Parathyroid adenoma (tissue), 2 donors: ENCODE measurements around the gene THEMIS.
"Not testable (repeated sequence)": the region's sequence is repeated elsewhere in the genome, so short reads cannot be mapped to it uniquely, and the experiment has no call there.

Experiments used
- H2AFZ ChIP-seq: fragments of 300-600 bp; sonication (generic); one replicate; pipeline ENCODE4 v1.7.0; 2017; ENCODE audit warnings: antibody characterized with exemption, mild to moderate bottlenecking
- H3K27ac ChIP-seq: fragments of 300-600 bp; sonication (generic); one replicate; pipeline ENCODE4 v1.7.0; 2017
- H3K27me3 ChIP-seq: fragments of 300-600 bp; sonication (generic); one replicate; pipeline ENCODE4 v1.7.0; 2017; ENCODE audit warnings: low read length; ENCODE audit not compliant: control insufficient read depth, insufficient read depth
- H3K36me3 ChIP-seq: fragments of 300-600 bp; sonication (generic); one replicate; pipeline ENCODE4 v1.7.0; 2017; ENCODE audit warnings: low read length; ENCODE audit not compliant: control insufficient read depth, insufficient read depth
- H3K4me1 ChIP-seq: fragments of 300-600 bp; sonication (generic); one replicate; pipeline ENCODE4 v1.7.0; 2017; ENCODE audit warnings: control low read depth
- H3K4me2 ChIP-seq: fragments of 300-600 bp; sonication (generic); one replicate; pipeline ENCODE4 v1.7.0; 2017; ENCODE audit warnings: low read length
- H3K4me3 ChIP-seq: fragments of 300-600 bp; sonication (generic); one replicate; pipeline ENCODE4 v1.7.0; 2017; ENCODE audit warnings: low read depth, low read length
- H3K79me2 ChIP-seq: fragments of 300-600 bp; sonication (generic); one replicate; pipeline ENCODE4 v1.7.0; 2017; ENCODE audit warnings: control low read depth
- H3K9ac ChIP-seq: fragments of 300-600 bp; sonication (generic); one replicate; pipeline ENCODE4 v1.7.0; 2017; ENCODE audit warnings: mild to moderate bottlenecking
- H3K9me3 ChIP-seq: fragments of 300-600 bp; sonication (generic); one replicate; pipeline ENCODE4 v1.7.0; 2017; ENCODE audit warnings: low read length; ENCODE audit not compliant: control insufficient read depth
- TF ChIP-seq, protein P1 (sequence below): fragments of 300-600 bp; sonication (generic); IDR thresholded peaks from one replicate; pipeline ENCODE4 v1.7.0; 2017; ENCODE audit warnings: antibody characterized with exemption, mild to moderate bottlenecking
- donor health status: primary hyperparathyroidism.

Gene THEMIS

DNA sequence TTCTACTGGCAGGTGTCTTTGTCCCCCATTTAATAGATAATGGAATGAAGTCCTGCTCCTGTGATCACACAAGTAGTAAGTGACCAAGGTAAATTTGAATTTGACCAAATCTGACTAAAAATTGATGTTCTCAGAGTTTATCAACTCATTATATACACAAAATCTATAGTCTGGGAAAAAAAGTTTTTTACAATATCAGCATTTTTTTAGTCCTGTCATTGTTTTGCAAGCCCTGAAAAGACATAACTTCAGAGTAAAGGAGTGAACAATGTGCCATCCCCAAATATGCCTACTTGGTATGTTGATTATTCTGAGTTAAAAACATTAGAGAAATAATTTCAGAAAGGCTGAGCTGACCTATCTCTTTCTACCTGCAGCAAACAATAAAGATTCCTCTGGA, 209.7 kb downstream of the THEMIS start:
- Histone ChIP-seq H3K79me2 (no peaks in the 10 kb centered on the region), H3K4me1 (no peaks in the 10 kb centered on the region), H3K4me3 (no peak overlapping the region), H3K4me2 (no peak overlapping the region), H3K27me3 (no peaks in the 10 kb centered on the region), H2AFZ (no peak overlapping the region), H3K36me3 (no peaks in the 10 kb centered on the region), H3K9me3 (no peaks in the 10 kb centered on the region), H3K9ac (no peak overlapping the region), H3K27ac (no peak overlapping the region)
- TF ChIP-seq, protein P1, sequence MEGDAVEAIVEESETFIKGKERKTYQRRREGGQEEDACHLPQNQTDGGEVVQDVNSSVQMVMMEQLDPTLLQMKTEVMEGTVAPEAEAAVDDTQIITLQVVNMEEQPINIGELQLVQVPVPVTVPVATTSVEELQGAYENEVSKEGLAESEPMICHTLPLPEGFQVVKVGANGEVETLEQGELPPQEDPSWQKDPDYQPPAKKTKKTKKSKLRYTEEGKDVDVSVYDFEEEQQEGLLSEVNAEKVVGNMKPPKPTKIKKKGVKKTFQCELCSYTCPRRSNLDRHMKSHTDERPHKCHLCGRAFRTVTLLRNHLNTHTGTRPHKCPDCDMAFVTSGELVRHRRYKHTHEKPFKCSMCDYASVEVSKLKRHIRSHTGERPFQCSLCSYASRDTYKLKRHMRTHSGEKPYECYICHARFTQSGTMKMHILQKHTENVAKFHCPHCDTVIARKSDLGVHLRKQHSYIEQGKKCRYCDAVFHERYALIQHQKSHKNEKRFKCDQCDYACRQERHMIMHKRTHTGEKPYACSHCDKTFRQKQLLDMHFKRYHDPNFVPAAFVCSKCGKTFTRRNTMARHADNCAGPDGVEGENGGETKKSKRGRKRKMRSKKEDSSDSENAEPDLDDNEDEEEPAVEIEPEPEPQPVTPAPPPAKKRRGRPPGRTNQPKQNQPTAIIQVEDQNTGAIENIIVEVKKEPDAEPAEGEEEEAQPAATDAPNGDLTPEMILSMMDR = no peak

GRCh38 chr6:127690588-127690987, 210.3 kb downstream of the THEMIS start:
- no peak overlapping the region for H3K27ac ChIP-seq
- no peaks in the 10 kb centered on the region for H3K36me3 ChIP-seq

DNA sequence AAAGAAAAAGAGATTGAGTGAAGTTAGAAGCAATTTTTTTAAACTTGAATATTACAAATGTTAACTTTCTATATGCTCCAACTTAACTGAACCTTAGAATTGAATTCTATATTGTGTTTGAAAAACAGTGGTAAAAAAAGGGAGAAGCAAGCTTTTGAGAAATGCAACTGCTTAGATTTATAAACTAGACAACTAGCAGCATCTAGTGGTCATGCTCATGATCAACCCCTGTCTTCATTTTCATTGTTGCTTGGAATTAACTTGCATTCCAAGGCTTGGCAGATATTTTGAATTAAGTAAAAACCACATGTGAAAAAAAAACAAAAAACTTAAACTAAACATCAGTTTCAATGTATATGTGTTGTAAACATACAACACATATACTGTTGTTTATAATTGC, 210.8 kb downstream of the THEMIS start:
- TF ChIP-seq, protein P1 = no peak
- Histone ChIP-seq H3K27ac (no peak overlapping the region), H3K9me3 (no peaks in the 10 kb centered on the region), H3K36me3 (no peaks in the 10 kb centered on the region), H3K4me3 (no peak overlapping the region), H3K4me1 (no peaks in the 10 kb centered on the region), H3K27me3 (no peaks in the 10 kb centered on the region), H3K79me2 (no peaks in the 10 kb centered on the region), H2AFZ (no peak overlapping the region), H3K4me2 (no peak overlapping the region), H3K9ac (no peak overlapping the region)

More at GRCh38 chr6:127690588-127690987, 210.3 kb downstream of the THEMIS start:
- no peak overlapping the region for H3K4me3 ChIP-seq
- H3K27me3 ChIP-seq = no peaks in the 10 kb centered on the region
- no peaks in the 10 kb centered on the region for H3K4me1 ChIP-seq
- TF ChIP-seq, protein P1 = no peak
- no peak overlapping the region for H3K4me2 ChIP-seq
- no peaks in the 10 kb centered on the region for H3K79me2 ChIP-seq
- H3K9me3 ChIP-seq = no peaks in the 10 kb centered on the region
- H2AFZ ChIP-seq = no peak overlapping the region
- H3K9ac ChIP-seq = no peak overlapping the region

DNA sequence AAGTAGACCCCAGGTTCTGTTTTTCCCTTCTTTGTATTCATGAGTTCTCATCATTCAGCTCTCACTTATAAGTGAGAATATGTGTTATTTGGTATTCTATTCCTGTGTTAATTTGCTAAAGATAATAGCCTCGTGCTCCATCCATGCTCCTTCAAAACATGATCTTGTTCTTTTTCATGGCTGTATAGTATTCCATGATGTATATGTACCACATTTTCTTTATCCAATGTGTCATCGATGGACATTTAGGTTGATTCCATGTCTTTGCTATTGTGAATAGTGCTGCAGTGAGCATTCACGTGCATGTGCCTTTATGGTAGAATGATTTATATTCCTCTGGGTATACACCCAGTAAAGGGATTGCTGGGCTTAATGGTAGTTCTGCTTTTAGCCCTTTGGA, 213.4 kb downstream of the THEMIS start:
- not testable (repeated sequence) for H2AFZ ChIP-seq, H3K9ac ChIP-seq, H3K27ac ChIP-seq, H3K79me2 ChIP-seq, H3K4me3 ChIP-seq, H3K36me3 ChIP-seq, H3K4me1 ChIP-seq, H3K4me2 ChIP-seq, H3K27me3 ChIP-seq, H3K9me3 ChIP-seq

- H3K9ac ChIP-seq = no peak overlapping the region
- no peaks in the 10 kb centered on the region for H3K4me1 ChIP-seq
- H3K27ac ChIP-seq = no peak overlapping the region
- H3K4me3 ChIP-seq = no peak overlapping the region
- TF ChIP-seq, protein P1 = no peak
- no peaks in the 10 kb centered on the region for H3K9me3 ChIP-seq
- H3K79me2 ChIP-seq = no peaks in the 10 kb centered on the region
- H3K36me3 ChIP-seq = no peaks in the 10 kb centered on the region
- H3K27me3 ChIP-seq = no peaks in the 10 kb centered on the region
- H3K4me2 ChIP-seq = no peak overlapping the region
- H2AFZ ChIP-seq = no peak overlapping the region
Observed at GRCh38 chr6:127686084-127686483, 214.8 kb downstream of the THEMIS start.
